NK-92 treated with Interleukin-12 subunit alpha and Interleukin-12 subunit beta, amount 100 ng/mL, for 24 hours (cell line): ENCODE results near the gene PRR5L.

Experiments
- DNase-seq: peaks from one replicate; lab custom pipeline; 2025; lab: John Stamatoyannopoulos, UW

The PRR5L gene

DNA sequence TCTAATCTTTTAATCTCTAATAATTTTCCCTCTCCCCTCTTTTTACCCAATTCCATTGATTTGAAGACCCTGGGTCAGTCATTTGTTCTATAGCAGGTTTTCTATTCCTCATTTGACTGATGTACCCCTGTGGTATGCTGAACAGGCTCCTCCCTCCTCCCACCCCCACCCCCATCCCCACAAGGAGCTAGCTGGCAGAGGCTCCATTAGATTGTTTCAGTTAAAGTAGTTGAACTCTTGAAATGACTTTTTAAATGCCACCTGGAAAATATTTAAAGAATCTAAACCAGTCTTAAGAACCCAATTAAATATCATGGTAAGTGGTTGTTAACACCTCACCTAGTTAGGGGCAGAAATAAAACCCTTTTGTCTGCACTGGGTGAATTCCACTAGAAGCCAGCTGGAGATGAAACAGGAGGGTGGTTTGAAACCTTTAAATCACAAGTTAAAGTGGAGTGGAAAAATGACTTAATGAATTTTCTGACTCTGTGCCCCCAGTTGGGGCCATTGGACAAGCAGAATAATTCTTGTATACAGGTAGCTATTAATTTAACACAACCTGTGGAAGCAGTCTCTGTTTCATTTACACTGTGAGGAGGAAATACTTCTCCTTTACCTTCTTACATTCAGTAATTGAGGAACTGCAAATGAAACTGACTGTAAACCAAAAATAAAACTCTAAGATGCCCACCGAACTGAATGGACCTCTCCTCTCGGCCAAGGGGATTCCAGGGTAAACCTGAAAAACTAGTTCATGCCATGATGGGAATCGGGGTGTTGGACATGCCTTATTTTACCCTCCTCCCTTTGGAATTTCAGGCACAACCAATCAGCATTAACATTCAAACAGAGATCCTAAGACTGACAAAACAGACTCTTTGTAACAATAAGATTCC lies 30.7 kb downstream of the PRR5L start:
- no peak for DNase-seq

- no peak for DNase-seq
Observed at GRCh38 chr11:36328966-36329673, 33.0 kb downstream of the PRR5L start.

GRCh38 chr11:36330411-36330810 lies 34.3 kb downstream of the PRR5L start:
- no peak for DNase-seq

DNA sequence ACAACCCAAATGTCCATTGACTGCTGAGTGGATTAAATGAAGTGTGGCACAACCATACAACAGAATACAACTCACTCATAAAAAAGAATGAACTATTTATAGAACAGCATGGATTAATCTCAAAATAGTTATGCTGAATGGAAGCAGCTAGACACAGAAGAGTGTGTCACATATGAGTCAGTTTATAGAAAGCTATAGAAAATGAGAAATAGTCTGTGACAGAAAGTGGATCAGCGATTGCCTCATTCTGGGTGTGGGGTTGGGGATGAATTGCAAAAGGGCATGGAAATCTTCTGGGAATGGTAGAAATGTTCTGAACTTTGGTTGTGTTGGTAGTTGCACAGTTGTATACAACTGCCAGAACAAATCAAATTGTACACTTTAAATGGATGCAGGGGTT lies 37.4 kb downstream of the PRR5L start:
- no peak for DNase-seq

- no peak for DNase-seq
Observed at GRCh38 chr11:36333897-36334296, 37.8 kb downstream of the PRR5L start.

DNA sequence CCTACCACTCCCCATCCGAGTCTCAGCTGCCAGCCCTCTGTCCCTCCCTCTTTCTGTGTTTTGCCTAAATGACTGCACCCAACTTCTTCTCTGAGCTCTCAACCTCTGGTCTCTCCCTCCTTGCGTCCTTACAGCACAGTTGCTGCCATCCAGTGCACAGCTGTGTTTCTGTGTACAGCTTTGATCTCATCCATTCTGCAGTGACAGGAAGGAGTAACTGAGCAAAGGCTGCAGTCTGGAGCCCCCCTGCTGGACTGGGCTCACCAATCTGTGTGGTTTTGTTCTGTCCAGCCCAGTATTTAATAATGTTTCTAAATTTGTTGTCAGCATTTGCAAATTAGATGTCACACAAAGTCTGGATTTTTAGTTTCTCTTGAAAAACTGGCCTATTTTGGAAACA lies 43.8 kb downstream of the PRR5L start:
- DNase-seq: no peak

DNA sequence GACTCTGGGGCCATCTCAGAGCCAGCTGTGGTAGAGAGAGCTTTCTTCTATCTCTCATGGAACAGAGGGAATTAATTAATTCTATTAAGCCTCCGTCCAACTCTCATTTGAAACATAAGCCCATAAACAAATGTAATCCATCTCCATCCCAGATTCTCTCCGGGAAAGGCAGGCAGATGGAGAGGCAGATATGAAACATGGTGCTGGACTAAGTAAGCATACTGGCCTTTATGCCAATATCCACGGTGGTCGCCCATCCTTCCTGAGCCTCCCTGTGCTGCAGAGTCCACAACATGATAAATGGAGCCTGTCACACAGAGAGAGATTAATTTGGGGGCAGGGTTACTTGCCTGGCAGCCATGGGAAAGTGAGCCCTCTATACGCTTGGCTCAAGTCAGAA lies 44.8 kb downstream of the PRR5L start:
- DNase-seq: no peak

DNA sequence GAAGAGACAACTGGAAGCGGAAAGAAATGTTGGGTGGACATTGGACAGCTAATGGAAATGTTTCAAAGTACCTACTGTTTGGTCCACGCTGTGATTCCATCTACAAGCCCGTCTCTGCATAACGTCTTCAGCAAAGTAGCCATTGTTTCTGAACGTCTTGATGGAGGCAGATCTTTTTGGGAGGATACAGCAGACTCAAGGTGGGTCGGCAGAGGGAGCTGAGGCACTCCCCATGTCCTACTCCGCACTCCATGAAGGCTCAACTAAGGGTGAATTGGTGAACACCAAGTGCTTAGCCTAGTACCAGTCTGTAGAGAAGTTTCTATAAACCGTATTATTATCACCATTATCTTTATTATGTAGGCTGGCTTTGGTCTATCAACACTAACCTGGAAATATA lies 45.8 kb downstream of the PRR5L start:
- DNase-seq: no peak

DNA sequence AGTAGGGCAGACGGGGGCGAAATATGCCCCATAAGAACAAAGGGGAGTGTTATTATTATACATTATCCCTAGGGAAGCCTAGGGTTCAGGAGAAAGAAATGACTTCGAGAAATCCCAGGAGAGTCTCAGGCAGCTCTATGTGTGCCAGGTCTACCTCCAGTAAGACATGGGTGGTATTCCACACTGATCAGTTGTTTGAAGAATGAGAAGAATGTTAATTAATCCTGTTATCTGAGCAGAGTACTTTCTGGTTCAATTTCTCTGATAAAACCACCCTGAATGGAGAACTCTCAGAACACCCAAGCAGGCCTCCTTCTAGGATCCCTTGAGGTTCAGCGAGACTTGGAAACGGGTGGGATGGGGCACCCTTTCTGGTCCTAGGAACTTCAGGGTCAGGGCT lies 46.2 kb downstream of the PRR5L start:
- no peak for DNase-seq

DNA sequence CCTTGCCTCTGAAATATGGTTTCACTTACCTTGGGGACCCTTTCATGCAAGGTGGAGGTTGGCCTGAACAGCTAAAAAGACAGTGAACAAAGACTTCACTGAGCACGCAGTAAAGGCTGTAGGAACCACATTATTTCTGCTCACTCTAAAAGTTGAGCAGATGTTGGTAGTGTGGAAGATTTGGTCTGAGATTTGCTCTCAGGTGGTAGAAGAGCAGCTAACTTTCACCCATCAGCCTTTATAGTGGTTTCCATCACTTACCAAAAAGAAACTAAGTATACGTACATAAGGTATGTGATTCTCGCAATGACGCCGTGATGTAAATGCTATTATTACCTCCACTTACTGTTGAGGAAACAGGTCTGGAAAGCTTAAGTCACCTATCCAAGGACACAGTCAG lies 47.3 kb downstream of the PRR5L start:
- DNase-seq: no peak

DNA sequence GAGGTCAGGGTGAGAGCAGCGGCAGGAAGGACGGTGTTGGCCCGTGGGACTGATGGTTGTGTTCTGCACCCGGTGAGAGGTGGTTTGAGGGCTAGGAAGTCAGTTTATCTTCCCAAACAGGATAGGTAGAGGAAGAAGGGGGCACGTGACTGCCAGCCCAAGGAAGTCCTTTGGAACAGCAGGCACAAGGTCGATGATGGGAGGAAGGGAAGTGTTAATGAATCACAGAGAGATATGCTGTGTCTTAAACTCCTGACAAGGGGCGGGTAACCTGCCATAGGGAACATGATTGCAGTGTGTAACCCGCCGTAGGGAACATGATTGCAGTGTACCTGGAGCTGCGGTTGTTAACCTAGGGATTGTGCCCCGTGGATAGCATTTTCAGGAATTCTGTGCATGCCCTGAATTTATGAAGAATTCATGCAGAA lies 49.0 kb downstream of the PRR5L start:
- no peak for DNase-seq

GRCh38 chr11:36345535-36346141 lies 49.5 kb downstream of the PRR5L start:
- no peak for DNase-seq

GRCh38 chr11:36346562-36347383 lies 50.7 kb downstream of the PRR5L start:
- no peak for DNase-seq

DNA sequence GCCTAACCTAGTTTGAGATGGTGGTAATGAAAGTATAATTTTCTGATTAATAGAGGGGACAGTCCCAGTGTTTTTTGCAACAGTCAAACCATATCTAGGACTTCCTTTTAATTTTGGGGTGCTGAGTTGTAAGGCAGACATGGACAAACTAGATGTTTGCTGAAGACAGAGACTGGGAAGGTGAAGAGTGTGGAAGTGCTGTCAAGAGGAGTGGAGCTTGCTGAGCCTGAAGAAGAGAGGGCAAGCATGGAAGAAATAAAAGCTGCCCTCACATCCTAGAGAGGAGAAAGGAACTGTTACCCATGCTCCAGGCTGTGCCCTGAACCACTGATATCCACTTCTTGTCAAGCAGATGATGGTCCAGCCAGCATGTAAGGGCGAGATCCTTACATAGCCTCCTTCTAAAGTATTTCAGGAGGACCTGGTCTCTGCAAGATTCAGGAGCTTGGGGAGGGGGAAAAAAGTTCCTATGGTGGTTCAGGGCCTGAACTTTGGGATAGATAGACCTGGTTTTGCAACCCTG lies 51.4 kb downstream of the PRR5L start:
- DNase-seq: no peak

- no peak for DNase-seq
Observed at GRCh38 chr11:36349351-36350136, 53.5 kb downstream of the PRR5L start.

DNA sequence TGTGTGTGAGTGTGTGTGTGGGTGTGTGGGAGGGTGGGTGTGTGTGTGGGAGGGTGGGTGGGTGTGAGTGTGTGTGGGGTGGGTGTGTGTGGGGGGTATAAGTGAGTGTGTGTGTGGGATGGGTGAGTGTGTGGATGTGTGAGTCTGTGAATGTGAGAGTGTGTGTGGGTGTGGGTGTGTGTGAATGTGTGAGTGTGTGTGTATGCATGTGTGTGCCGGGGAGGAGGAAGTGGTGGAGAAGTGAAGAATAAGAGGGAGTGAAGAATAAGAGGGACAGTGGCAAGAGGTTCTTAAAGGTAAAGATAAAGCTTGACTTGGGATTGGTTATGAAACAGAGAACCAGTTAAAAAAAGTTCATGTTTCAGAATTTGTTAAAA lies 54.0 kb downstream of the PRR5L start:
- DNase-seq: no peak

DNA sequence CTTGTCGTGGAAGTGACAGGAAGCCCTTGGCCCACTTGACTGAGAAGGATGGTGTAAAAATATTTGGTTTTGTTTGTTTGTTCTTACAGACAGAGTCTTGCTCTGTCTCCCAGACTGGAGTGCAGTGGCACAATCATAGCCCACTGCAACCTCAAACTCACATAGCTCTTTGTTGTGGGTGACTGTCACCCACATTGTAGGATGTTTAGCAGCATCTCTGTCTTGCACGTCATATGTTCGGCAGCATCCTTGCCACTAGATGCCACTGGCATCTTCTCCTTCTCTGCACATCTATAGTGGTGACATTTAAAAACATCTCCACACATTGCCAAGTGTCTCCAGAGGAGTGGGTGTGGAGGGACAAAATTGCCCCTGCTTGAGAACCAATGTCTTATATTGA lies 56.8 kb downstream of the PRR5L start:
- DNase-seq: no peak

DNA sequence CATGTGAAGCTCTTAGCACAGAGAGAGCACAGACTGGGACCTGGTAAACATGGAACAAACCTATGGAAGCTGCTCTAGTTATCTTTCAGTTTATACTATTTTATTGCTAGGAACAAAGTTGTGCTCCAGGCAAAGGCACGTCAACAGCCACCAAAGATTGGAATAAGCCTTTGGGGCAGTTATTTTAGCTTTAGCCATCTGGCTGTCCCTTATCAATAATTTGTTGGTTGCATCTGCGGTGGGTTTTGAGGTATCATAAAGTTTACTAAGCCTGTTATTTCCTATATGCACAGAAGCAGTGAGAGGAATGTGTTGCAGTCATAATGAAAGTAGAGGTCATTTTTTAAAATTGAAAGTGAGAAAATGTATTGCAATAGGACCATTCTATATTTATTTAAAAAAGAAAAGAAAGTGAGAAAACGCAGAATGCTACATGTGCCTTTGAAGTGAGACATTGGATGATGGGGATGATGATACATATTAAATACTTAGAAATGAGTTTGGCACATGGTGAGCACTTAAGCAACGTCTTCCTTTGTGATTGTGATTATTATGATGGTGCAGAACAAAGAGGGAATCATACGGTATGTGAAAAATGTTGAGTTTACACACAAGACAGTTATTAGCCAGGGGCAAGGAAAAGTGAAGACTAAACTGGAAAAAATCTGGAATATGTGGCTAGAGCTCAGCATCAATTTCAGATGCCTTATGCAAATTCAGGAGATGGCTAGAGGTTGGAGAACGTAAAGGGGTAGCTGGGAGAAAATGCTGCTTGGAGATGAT lies 58.3 kb downstream of the PRR5L start:
- DNase-seq: no peak

DNA sequence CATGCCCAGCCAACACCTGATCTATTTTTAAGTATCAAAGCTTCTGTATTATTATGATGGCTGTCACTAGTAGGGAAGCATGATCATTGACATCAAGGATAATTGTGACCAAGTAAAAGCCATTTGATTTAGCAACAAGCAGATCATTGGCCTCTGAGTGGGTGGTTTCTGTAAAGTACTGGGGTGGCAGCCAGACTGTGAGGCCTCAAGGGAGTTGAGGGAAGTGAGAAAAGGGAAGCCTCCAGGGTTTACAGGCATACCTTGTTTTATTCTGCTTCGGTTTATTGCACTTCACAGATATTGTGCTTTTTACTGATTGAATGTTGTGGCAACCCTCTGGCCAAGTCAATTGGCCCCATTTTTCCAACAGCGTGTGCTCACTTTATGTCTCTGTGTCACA lies 60.1 kb downstream of the PRR5L start:
- DNase-seq: no peak

GRCh38 chr11:36357831-36358230 lies 61.7 kb downstream of the PRR5L start:
- DNase-seq: no peak
